ENCODE measurements around the gene PPP1R1B. TPM values are rescaled to one million over a fixed set of nuclear protein-coding genes. Genes with fewer than 3 reads are reported as not detected.
"Not testable (repeated sequence)": the region's sequence is repeated elsewhere in the genome, so short reads cannot be mapped to it uniquely, and the experiment has no call there.

Gene PPP1R1B
- 2.4 TPM for total RNA-seq

GRCh38 chr17:39626171-39627046 lies at the start of gene PPP1R1B:
TSS of gene PPP1R1B (plus strand) at chr17:39626952. CDS start at chr17:39627393, 441 bp downstream.
- DNase-seq (ENCODE audit: low spot score): no peak

- DNase-seq (ENCODE audit: low spot score): no peak
Measured at GRCh38 chr17:39578272-39578671, 48.5 kb upstream of the PPP1R1B start.

GRCh38 chr17:39579318-39580081 lies 47.3 kb upstream of the PPP1R1B start:
- DNase-seq (ENCODE audit: low spot score): no peak

- no peak for DNase-seq (ENCODE audit: low spot score)
Measured at GRCh38 chr17:39580082-39580468, 46.7 kb upstream of the PPP1R1B start.

- no peak for DNase-seq (ENCODE audit: low spot score)
Measured at GRCh38 chr17:39581071-39581758, 45.5 kb upstream of the PPP1R1B start.

DNA sequence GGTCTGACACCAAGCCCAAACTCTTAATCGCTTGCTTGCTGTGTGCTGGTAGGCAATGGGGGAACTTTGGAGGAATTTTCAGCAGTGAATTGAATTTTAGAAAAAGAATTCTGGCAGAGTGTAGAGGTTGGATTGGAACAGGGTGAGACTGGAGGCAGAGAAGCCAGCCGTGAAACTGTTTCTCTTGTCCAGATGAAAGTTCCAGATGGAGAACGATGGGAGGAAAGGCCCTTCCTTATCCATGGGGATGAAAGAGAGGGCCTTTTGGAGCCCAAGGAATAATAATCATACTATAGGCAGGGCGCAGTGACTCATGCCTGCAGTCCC lies 45.0 kb upstream of the PPP1R1B start:
- no peak for DNase-seq (ENCODE audit: low spot score)

DNA sequence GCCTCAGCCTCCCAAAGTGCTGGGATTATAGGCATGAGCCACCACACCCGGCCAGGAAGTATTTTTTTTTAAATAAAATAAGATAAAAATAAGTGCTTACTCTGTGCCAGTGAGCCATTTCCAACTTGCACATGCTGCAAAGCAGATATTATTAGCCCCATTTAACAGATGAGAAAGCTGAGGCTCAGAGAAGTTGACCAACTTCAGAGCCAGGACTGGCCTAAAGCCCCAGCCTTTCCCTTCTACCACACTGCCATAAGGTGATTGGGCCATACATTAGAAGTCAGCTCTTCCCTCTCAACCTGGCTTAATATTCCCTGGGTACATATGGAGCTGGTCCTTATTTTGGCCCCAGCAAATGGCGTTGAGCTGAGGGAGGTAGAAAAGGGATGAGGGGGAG lies 44.1 kb upstream of the PPP1R1B start:
- DNase-seq (ENCODE audit: low spot score): no peak

DNA sequence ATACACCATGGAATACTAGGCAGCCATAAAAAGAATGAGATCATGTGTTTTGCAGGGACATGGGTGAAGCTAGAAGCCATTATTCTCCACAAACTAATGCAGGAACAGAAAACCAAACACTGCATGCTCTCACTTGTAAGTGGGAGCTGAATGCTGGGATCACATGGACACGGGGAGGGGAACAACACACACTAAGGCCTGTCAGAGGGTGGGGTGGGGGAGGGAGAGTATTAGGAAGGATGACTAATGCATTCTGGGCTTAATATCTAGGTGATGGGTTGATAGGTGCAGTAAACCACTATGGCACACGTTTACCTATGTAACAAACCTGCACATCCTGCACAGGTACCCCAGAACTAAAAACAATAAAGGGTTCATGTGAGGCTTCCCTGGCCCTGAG lies 36.6 kb upstream of the PPP1R1B start:
- not testable (repeated sequence) for DNase-seq (ENCODE audit: low spot score)

DNA sequence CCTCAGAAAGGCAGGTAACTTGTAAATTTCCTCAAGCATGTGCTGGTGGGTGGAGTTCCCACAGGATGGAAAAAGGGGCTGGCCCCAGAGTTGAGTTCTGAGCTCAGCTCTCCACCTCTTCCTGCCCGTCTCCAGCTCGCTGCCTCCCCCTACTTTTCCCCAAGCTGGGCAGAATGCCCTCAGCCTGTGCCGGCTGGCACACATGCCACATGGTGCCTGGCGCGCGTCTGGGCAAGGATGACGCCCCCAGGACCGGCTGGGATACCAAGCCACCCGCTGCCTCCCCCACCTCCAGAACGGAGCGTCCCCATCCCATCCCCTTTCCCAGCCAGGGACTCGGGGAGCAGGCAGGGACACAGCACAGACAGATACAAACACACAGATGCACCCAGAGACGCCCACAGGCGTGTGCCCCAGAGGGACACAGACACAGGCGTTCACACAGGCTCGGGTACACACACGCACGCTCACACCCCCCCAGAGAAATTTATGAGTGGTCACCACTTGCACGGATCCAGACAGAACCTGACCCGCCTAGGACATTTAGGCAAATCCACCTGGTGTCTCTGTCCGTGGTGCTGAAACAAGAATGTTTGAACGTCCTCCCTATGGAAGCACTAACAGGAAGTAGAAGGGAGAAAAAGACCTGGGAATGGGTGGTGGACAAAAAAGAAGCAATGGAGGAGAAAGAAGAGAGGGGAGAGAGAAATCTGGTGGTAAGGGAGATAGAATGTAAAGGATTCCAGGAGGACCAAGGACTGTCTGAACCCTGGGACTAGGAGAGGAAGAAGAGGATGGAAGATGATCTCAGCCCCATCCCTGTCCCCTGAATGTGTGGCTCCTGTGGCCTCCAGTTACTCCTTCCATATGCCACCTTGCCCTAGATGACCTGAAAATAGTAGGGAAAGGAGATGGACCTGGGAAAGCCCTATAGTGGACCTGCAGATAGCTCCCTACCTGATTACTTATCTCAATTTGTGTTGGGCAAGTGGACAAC lies 34.5 kb upstream of the PPP1R1B start:
- peak; percentile 69 for DNase-seq (ENCODE audit: low spot score)

- DNase-seq (ENCODE audit: low spot score): no peak
Measured at GRCh38 chr17:39593371-39593770, 33.4 kb upstream of the PPP1R1B start.

DNA sequence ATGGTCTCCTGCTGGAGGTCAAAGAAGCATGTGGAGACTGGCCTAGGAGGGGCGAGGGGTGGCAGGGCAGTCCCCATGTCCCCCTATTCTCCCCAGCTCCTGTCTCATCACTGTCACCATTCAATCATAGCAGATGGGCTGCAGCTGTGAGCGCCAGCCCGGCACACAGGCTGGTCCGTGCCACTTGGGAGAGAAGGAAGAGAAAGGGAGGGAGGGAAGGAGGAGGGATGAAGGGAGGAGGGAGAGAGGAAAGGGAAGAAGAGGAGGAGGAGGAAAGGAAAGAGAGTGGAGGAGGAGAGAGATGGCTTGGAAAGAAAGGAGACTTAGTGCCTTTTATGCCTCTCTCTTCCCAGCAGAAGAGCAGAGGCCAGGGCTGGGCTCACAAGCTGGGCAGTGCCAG lies 31.5 kb upstream of the PPP1R1B start:
- DNase-seq (ENCODE audit: low spot score): no peak

GRCh38 chr17:39595928-39596510 lies 30.7 kb upstream of the PPP1R1B start:
- no peak for DNase-seq (ENCODE audit: low spot score)

- DNase-seq (ENCODE audit: low spot score): no peak
Measured at GRCh38 chr17:39596543-39597267, 30.0 kb upstream of the PPP1R1B start.

GRCh38 chr17:39597372-39598046 lies 29.2 kb upstream of the PPP1R1B start:
- no peak for DNase-seq (ENCODE audit: low spot score)

DNA sequence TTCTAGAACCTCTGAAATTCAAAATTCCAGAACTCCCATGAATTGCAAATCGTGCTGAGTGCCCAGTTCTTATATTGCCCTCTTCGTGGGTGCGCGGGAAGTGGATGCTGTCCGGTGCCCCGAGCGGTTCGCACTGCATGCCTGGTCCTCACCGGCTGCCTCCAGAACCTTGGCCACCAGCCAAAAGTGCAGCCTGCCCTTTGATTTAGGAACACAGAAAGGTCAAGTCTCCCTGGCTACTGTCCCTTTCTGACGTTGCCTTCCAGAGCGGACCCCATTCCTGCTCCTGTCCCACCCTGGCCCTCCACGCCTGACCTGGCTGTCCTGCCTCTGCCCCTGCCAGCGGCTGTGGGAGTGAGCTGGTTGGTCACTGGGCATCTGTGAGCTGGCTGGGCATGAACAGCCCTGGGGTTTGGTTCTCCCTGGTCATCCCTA lies 28.7 kb upstream of the PPP1R1B start:
- DNase-seq (ENCODE audit: low spot score): no peak

DNA sequence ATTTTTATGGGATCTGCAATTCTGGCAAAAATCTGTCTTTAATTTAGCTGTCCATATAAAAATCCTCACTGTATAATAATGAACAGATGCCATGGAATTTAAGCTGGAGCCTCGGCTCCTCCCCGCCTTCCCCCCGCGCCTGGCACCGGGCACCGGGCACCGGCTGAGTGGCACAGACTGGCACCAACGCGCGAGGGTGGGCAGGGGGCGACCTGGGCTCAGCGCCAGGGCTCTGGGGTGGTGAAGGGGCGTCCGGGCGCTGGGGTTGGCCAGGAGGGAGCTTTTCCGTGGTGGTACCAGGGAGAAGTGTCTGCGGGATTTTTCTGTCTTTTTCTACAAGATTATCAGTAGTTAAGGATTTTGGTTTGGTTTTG lies 28.1 kb upstream of the PPP1R1B start:
- no peak for DNase-seq (ENCODE audit: low spot score)

DNA sequence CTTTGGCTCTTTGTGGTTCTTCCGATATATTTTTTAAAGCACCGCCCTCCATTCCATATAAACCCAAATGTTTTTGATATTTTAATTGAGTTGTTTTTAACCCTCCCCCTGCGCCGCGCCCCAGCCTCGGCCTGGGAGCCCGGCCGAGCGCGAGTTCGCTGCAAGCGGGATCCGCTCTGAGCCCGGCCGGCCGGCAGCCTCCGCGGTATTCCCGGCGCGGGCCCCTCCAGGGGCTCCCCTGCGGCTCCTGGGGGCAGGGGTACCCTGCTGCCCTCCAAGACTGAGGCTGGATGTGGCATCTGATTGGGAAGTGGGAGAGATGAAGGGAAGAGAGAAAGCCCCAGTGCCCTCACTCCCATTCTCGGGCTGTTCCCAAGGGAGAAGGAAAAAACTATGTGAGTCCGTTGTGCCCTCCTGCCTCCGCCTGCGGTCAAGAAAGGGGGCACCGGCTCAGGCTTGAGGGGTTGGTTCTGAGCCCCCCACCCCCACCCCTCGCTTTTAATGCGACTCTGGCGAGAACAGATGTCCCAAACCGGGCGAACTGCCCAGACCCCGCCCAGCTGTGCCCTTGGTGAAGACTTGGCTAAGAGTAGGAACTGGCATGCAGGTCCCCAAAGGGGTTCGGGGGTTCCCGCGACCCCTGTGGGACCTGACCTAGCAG lies 27.6 kb upstream of the PPP1R1B start:
- no peak for DNase-seq (ENCODE audit: low spot score)

DNA sequence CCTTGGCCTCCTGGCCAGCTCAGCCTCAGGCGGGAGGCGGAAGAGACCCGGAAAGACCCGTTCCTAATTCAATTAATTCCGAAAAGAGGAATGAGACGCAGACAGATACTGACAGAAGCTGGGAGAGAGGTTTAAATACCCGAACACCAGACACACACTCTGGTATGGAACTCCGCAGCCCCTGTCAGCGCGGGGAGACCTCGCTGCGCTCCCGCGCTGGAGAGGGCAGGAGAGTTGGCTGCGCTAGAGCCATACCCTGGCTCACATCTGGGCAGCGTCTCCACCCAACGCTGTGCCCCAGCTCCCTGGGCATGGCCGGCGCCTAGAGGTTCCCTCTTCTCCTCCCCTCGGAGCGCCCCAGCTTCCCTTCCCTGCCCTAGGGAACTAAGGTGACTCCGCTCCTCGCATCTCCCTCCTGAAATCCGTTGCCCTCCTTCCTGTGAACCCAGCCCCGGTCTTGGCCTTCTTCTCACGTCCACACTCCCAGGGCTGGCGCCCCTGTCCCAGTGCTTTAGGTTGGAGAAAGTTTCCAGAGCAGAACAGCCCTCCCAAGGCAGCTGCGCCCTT lies 27.0 kb upstream of the PPP1R1B start:
- no peak for DNase-seq (ENCODE audit: low spot score)

Measured in mucosa of gallbladder (tissue), 1 donor.